Osteoblast (primary cell): ENCODE results near the gene RANBP17. TPM values are rescaled to one million over a fixed set of nuclear protein-coding genes. Genes with fewer than 3 reads are reported as not detected.

Experiments
- DNase-seq: peaks from one replicate; pipeline ENCODE4 v3.0.0; 2011; ENCODE audit warnings: low spot score, mixed read lengths; ENCODE audit not compliant: insufficient read length; ENCODE audit errors: missing footprints
- H2AFZ ChIP-seq: 2 replicates; pipeline ENCODE4 v1.6.0; 2011; ENCODE audit warnings: mild to moderate bottlenecking, low read length
- H3K27ac ChIP-seq: 2 replicates; pipeline ENCODE4 v1.5.1; 2011; ENCODE audit warnings: mild to moderate bottlenecking, low read depth, low read length, moderate library complexity
- H3K27me3 ChIP-seq: 2 replicates; pipeline ENCODE4 v1.6.0; 2012; ENCODE audit warnings: mild to moderate bottlenecking, control low read depth, inconsistent platforms, low read length, moderate library complexity; ENCODE audit not compliant: insufficient read depth
- H3K36me3 ChIP-seq: 2 replicates; pipeline ENCODE4 v1.5.1; 2011; ENCODE audit warnings: mild to moderate bottlenecking, low read length, control low read depth, moderate library complexity; ENCODE audit not compliant: insufficient read depth
- H3K4me1 ChIP-seq: 2 replicates; pipeline ENCODE4 v1.5.1; 2011; ENCODE audit warnings: mild to moderate bottlenecking, low read length, control low read depth, moderate library complexity; ENCODE audit not compliant: insufficient read depth
- H3K4me2 ChIP-seq: 2 replicates; pipeline ENCODE4 v1.6.0; 2011; ENCODE audit warnings: mild to moderate bottlenecking, low read length; ENCODE audit not compliant: insufficient read depth
- H3K4me3 ChIP-seq: fragments of 200-600 bp; sonication (generic); 3 replicates; pipeline ENCODE4 v1.5.1; 2012; ENCODE audit warnings: mild to moderate bottlenecking, low read length, inconsistent platforms; ENCODE audit not compliant: insufficient read depth
- H3K79me2 ChIP-seq: 2 replicates; pipeline ENCODE4 v1.6.0; 2012; ENCODE audit warnings: mild to moderate bottlenecking, low read length, control low read depth, inconsistent platforms; ENCODE audit not compliant: insufficient read depth
- H3K9me3 ChIP-seq: 2 replicates; pipeline ENCODE4 v1.5.1; 2011; ENCODE audit warnings: low read depth, low read length, control low read depth
- H4K20me1 ChIP-seq: 2 replicates; pipeline ENCODE4 v1.6.0; 2012; ENCODE audit warnings: mild to moderate bottlenecking, low read length, control low read depth; ENCODE audit not compliant: insufficient read depth
- CTCF ChIP-seq: IDR thresholded peaks from 2 replicates; pipeline ENCODE4 v1.5.1; 2011; ENCODE audit warnings: mild to moderate bottlenecking, low read depth, low read length, moderate library complexity; ENCODE audit errors: extremely low read depth
- total RNA-seq: library from RNA; depleted of rRNA; stranded (reverse); fragments of >200 nt; gene quantifications from 2 replicates; pipeline ENCODE4 v1.2.3, GENCODE V29; 2012

Gene RANBP17
- total RNA-seq, 1 donor, result 4.0 TPM

GRCh38 chr5:171317230-171317629 is 455.4 kb downstream of the RANBP17 start:
- Histone ChIP-seq H3K4me2 (no peak overlapping the region), H2AFZ (no peak overlapping the region), H3K27me3 (peaks cover 91% of the 10 kb centered on the region), H3K79me2 (no peaks in the 10 kb centered on the region), H3K36me3 (no peaks in the 10 kb centered on the region), H3K9me3 (no peaks in the 10 kb centered on the region), H3K4me1 (no peaks in the 10 kb centered on the region), H4K20me1 (no peaks in the 10 kb centered on the region), H3K27ac (no peak overlapping the region), H3K4me3 (no peak overlapping the region)
- DNase-seq, result no peak
- TF ChIP-seq CTCF, result no peak

- Histone ChIP-seq H4K20me1 (no peaks in the 10 kb centered on the region), H3K4me3 (no peak overlapping the region), H3K36me3 (no peaks in the 10 kb centered on the region), H3K79me2 (no peaks in the 10 kb centered on the region), H3K4me1 (no peaks in the 10 kb centered on the region), H3K27ac (no peak overlapping the region), H2AFZ (no peak overlapping the region), H3K9me3 (no peaks in the 10 kb centered on the region), H3K4me2 (no peak overlapping the region), H3K27me3 (peaks cover 91% of the 10 kb centered on the region)
- no peak for DNase-seq
- TF ChIP-seq CTCF, result no peak
Observed at GRCh38 chr5:171318026-171318425, 456.2 kb downstream of the RANBP17 start.

- no peak for TF ChIP-seq CTCF
- Histone ChIP-seq H3K27me3 (peaks cover 84% of the 10 kb centered on the region), H3K27ac (no peak overlapping the region)
Observed at GRCh38 chr5:171321447-171321846, 459.6 kb downstream of the RANBP17 start.

GRCh38 chr5:171322527-171322926 is 460.7 kb downstream of the RANBP17 start:
- Histone ChIP-seq H3K4me2 (no peak overlapping the region), H3K9me3 (no peaks in the 10 kb centered on the region), H3K27ac (no peak overlapping the region), H3K36me3 (no peaks in the 10 kb centered on the region), H3K4me1 (no peaks in the 10 kb centered on the region), H4K20me1 (no peaks in the 10 kb centered on the region), H3K4me3 (no peak overlapping the region), H2AFZ (no peak overlapping the region), H3K79me2 (no peaks in the 10 kb centered on the region), H3K27me3 (peaks cover 81% of the 10 kb centered on the region)
- TF ChIP-seq CTCF, result no peak
- no peak for DNase-seq

More at GRCh38 chr5:171321447-171321846, 459.6 kb downstream of the RANBP17 start:
- DNase-seq, result no peak
- H3K4me2 ChIP-seq, result no peak overlapping the region
- H3K9me3 ChIP-seq, result no peaks in the 10 kb centered on the region
- no peaks in the 10 kb centered on the region for H4K20me1 ChIP-seq
- H3K36me3 ChIP-seq, result no peaks in the 10 kb centered on the region
- H2AFZ ChIP-seq, result no peak overlapping the region
- no peaks in the 10 kb centered on the region for H3K79me2 ChIP-seq
- no peaks in the 10 kb centered on the region for H3K4me1 ChIP-seq
- H3K4me3 ChIP-seq, result no peak overlapping the region
